ENCODE data around the gene PHEX. TPM values are rescaled to one million over a fixed set of nuclear protein-coding genes. Genes with fewer than 3 reads are reported as not detected.

The PHEX gene
- total RNA-seq, 1 donor from 2014 or later: 0.49 TPM

- no peaks in the 10 kb centered on the region for H3K36me3 ChIP-seq
- H3K4me3 ChIP-seq: no peak overlapping the region
- no peak overlapping the region for H3K27ac ChIP-seq
- intact Hi-C loops (cut with DNase I): no loop called here
- H3K4me1 ChIP-seq: no peaks in the 10 kb centered on the region
- no peaks in the 10 kb centered on the region for H3K27me3 ChIP-seq
- H3K9me3 ChIP-seq: no peaks in the 10 kb centered on the region
- no peak for DNase-seq (ENCODE audit: extremely low spot score in 2 of 2)
- no peak for TF ChIP-seq POLR2AphosphoS5 (IDR thresholded peaks at IDR 0.05; ENCODE audit: insufficient read depth in 1 of 2, low read depth in 1 of 2)
- TF ChIP-seq, protein P1, sequence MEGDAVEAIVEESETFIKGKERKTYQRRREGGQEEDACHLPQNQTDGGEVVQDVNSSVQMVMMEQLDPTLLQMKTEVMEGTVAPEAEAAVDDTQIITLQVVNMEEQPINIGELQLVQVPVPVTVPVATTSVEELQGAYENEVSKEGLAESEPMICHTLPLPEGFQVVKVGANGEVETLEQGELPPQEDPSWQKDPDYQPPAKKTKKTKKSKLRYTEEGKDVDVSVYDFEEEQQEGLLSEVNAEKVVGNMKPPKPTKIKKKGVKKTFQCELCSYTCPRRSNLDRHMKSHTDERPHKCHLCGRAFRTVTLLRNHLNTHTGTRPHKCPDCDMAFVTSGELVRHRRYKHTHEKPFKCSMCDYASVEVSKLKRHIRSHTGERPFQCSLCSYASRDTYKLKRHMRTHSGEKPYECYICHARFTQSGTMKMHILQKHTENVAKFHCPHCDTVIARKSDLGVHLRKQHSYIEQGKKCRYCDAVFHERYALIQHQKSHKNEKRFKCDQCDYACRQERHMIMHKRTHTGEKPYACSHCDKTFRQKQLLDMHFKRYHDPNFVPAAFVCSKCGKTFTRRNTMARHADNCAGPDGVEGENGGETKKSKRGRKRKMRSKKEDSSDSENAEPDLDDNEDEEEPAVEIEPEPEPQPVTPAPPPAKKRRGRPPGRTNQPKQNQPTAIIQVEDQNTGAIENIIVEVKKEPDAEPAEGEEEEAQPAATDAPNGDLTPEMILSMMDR (IDR thresholded peaks at IDR 0.05): no peak
- no peak for TF ChIP-seq POLR2A (IDR thresholded peaks at IDR 0.05)
These were observed 174.7 kb downstream of the PHEX start for GRCh38 chrX:22206781-22207180.

DNA sequence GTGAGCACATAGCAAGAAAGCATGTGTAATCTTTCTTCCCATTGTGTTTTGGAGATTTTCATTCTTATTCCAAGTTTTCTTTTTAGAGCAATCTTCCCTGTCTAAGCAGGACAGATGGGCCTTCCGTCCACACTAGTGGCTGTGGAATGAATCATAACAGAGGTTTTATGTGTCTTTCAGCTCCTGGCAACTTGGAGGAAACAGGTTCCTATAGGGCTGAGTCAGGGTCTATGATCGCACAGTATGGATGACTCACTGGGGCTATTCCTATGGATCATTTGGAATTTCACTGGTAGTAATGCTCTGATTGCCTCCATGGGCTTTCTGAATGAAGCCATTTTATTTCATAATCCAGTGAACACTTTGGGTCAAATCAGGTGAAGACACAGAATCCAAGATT lies 188.8 kb downstream of the PHEX start:
- TF ChIP-seq POLR2A (IDR thresholded peaks at IDR 0.05) (no peak), POLR2AphosphoS5 (IDR thresholded peaks at IDR 0.05; ENCODE audit: insufficient read depth in 1 of 2, low read depth in 1 of 2) (no peak)
- TF ChIP-seq, protein P1 (IDR thresholded peaks at IDR 0.05): no peak
- no peak overlapping the region for H3K27ac ChIP-seq
- no peak for DNase-seq (ENCODE audit: extremely low spot score in 2 of 2)
- H3K4me3 ChIP-seq: no peak overlapping the region
- no peaks in the 10 kb centered on the region for H3K9me3 ChIP-seq
- H3K36me3 ChIP-seq: no peaks in the 10 kb centered on the region
- H3K4me1 ChIP-seq: no peaks in the 10 kb centered on the region
- H3K27me3 ChIP-seq: no peaks in the 10 kb centered on the region
- intact Hi-C loops (cut with DNase I): no loop called here

- intact Hi-C loops (cut with DNase I): no loop called here
- TF ChIP-seq POLR2AphosphoS5 (IDR thresholded peaks at IDR 0.05; ENCODE audit: insufficient read depth in 1 of 2, low read depth in 1 of 2) (no peak), POLR2A (IDR thresholded peaks at IDR 0.05) (no peak)
- TF ChIP-seq, protein P1 (IDR thresholded peaks at IDR 0.05): no peak
- no peak for DNase-seq (ENCODE audit: extremely low spot score in 2 of 2)
- H3K4me3 ChIP-seq: no peak overlapping the region
- H3K4me1 ChIP-seq: no peaks in the 10 kb centered on the region
- H3K36me3 ChIP-seq: no peaks in the 10 kb centered on the region
- no peak overlapping the region for H3K27ac ChIP-seq
- H3K27me3 ChIP-seq: no peaks in the 10 kb centered on the region
- H3K9me3 ChIP-seq: no peaks in the 10 kb centered on the region
These were observed 202.3 kb downstream of the PHEX start for GRCh38 chrX:22234380-22234779.

DNA sequence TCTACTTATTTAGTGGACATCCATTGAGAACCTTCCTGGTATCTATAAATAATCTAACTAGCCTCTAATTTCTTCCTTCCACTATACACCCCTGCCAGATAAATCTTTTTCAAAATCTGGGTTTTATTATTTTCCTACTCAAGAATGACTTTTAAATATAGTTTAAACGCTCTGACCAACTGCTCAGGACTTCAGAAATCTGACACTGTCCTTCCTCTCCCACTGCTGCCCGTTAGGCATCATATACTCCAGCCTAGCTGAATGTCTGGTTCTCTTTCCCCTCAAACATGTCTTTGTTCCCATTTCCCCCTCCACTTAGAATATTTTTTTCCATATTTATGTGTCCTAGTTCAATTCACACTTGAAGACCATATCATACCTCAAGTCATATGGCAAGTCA lies 205.4 kb downstream of the PHEX start:
- H3K27ac ChIP-seq: no peak overlapping the region
- H3K36me3 ChIP-seq: no peaks in the 10 kb centered on the region
- H3K27me3 ChIP-seq: no peaks in the 10 kb centered on the region
- H3K4me3 ChIP-seq: no peak overlapping the region
- H3K9me3 ChIP-seq: no peaks in the 10 kb centered on the region
- intact Hi-C loops (cut with DNase I): no loop called here
- no peak for DNase-seq (ENCODE audit: extremely low spot score in 2 of 2)
- TF ChIP-seq, protein P1 (IDR thresholded peaks at IDR 0.05): no peak
- TF ChIP-seq POLR2AphosphoS5 (IDR thresholded peaks at IDR 0.05; ENCODE audit: insufficient read depth in 1 of 2, low read depth in 1 of 2) (no peak), POLR2A (IDR thresholded peaks at IDR 0.05) (no peak)
- H3K4me1 ChIP-seq: no peaks in the 10 kb centered on the region

DNA sequence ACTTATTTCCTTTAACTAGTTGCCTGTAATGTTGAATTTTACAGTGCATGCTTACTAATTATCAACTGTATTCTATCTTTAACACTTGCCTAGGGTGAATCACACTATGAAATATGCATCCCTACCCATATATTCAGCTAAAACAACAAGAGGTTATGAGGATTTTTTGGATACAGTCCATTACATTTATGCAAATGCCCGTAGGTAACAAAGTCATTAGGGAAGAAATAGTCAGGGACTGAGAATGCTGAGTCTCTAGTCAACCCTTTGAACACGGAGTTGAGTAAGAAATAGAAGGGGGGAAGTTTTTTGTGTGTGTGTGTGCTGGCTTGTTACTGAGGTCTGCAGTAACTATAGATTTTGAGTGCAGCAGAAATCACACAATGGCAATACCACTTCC lies 214.5 kb downstream of the PHEX start:
- no peak overlapping the region for H3K4me3 ChIP-seq
- no peaks in the 10 kb centered on the region for H3K9me3 ChIP-seq
- no peaks in the 10 kb centered on the region for H3K4me1 ChIP-seq
- no peaks in the 10 kb centered on the region for H3K36me3 ChIP-seq
- TF ChIP-seq POLR2A (IDR thresholded peaks at IDR 0.05) (no peak), POLR2AphosphoS5 (IDR thresholded peaks at IDR 0.05; ENCODE audit: insufficient read depth in 1 of 2, low read depth in 1 of 2) (no peak)
- TF ChIP-seq, protein P1 (IDR thresholded peaks at IDR 0.05): no peak
- intact Hi-C loops (cut with DNase I): no loop called here
- H3K27ac ChIP-seq: no peak overlapping the region
- no peaks in the 10 kb centered on the region for H3K27me3 ChIP-seq
- no peak for DNase-seq (ENCODE audit: extremely low spot score in 2 of 2)
